HG03064 (cell line): ENCODE measurements around the gene FCRLA.
"Not testable (repeated sequence)": the region's sequence is repeated elsewhere in the genome, so short reads cannot be mapped to it uniquely, and the experiment has no call there.

Source experiments
- ATAC-seq: cut with Tn5 transposase; IDR thresholded peaks from one replicate; pipeline ENCODE4 v1.9.1; 2021; ENCODE audit warnings: low read depth; ENCODE audit not compliant: unreplicated experiment

FCRLA gene

GRCh38 chr1:161702250-161702649 is 4.8 kb upstream of the FCRLA start:
- no peak for ATAC-seq

- no peak for ATAC-seq
Observed at GRCh38 chr1:161705537-161705936, 1.5 kb upstream of the FCRLA start.

GRCh38 chr1:161706113-161706481 is 932 bp upstream of the FCRLA start:
- ATAC-seq, result no peak

GRCh38 chr1:161707503-161707902 is 474 bp downstream of the FCRLA start:
- ATAC-seq, result no peak

- ATAC-seq, result no peak
Observed at GRCh38 chr1:161709373-161709772, 2.3 kb downstream of the FCRLA start.

GRCh38 chr1:161710560-161710959 is 3.5 kb downstream of the FCRLA start:
- no peak for ATAC-seq

- ATAC-seq, result no peak
Observed at GRCh38 chr1:161718559-161719324, 11.7 kb downstream of the FCRLA start.

- no peak for ATAC-seq
Observed at GRCh38 chr1:161719325-161719611, 12.2 kb downstream of the FCRLA start.

- no peak for ATAC-seq
Observed at GRCh38 chr1:161720422-161720821, 13.4 kb downstream of the FCRLA start.

GRCh38 chr1:161720956-161721737 is 14.1 kb downstream of the FCRLA start, which contains the start of gene FCRLB:
Gene FCRLB, plus strand, starts transcription at chr1:161721544. Its CDS starts 1,129 bp downstream, at chr1:161722673.
- ATAC-seq, result no peak

- no peak for ATAC-seq
Observed at GRCh38 chr1:161721738-161722343, 14.8 kb downstream of the FCRLA start.

- ATAC-seq, result no peak
Observed at GRCh38 chr1:161722406-161722805, 15.4 kb downstream of the FCRLA start.

- ATAC-seq, result no peak
Observed at GRCh38 chr1:161723459-161724141, 16.6 kb downstream of the FCRLA start.

- not testable (repeated sequence) for ATAC-seq
Observed at GRCh38 chr1:161725258-161725907, 18.4 kb downstream of the FCRLA start.

GRCh38 chr1:161725908-161726472 is 19.0 kb downstream of the FCRLA start:
- peak; percentile 12 for ATAC-seq

GRCh38 chr1:161726473-161727255 is 19.6 kb downstream of the FCRLA start:
- ATAC-seq, result peak; percentile 43

- peak; percentile 8 for ATAC-seq
Observed at GRCh38 chr1:161727256-161727924, 20.4 kb downstream of the FCRLA start.

- no peak for ATAC-seq
Observed at GRCh38 chr1:161728376-161729226, 21.6 kb downstream of the FCRLA start.
